Peyer's patch (tissue), 4 donors: Measurements from ENCODE around the gene HPSE2.

Experiments
- CTCF ChIP-seq, 6 experiments: fragments of 450-650 bp in 4 of 6; fragments of 200-600 bp in 2 of 6; sonication (generic) in 1 of 6; IDR thresholded peaks; one replicate each; pipeline ENCODE4 v1.5.1; 2017 to 2019; ENCODE audit warnings: antibody characterized with exemption in 6 of 6, mild to moderate bottlenecking in 3 of 6, moderate library complexity in 1 of 6
- POLR2A ChIP-seq, 2 donors: fragments of 450-650 bp; IDR thresholded peaks; one replicate each; pipeline ENCODE4 v1.5.1; 2017; ENCODE audit warnings: antibody characterized with exemption in 2 of 2, mild to moderate bottlenecking in 2 of 2, moderate library complexity in 2 of 2

GRCh38 chr10:99280472-99280871 lies 44.8 kb upstream of the HPSE2 start:
- no peak for TF ChIP-seq CTCF (IDR thresholded peaks at IDR 0.05)
- no peak for TF ChIP-seq POLR2A (IDR thresholded peaks at IDR 0.05)
